Stimulated activated CD8-positive, alpha-beta memory T cell treated with anti-CD3 and anti-CD28 coated beads, Interleukin-15, amount 100 ng/mL, for 24 hours (primary cell): ENCODE results near the gene INTS1.

ENCODE experiments used
- DNase-seq: peaks from one replicate; pipeline ENCODE4 v3.0.0-alpha.2; 2020; ENCODE audit warnings: low read depth

INTS1 gene

DNA sequence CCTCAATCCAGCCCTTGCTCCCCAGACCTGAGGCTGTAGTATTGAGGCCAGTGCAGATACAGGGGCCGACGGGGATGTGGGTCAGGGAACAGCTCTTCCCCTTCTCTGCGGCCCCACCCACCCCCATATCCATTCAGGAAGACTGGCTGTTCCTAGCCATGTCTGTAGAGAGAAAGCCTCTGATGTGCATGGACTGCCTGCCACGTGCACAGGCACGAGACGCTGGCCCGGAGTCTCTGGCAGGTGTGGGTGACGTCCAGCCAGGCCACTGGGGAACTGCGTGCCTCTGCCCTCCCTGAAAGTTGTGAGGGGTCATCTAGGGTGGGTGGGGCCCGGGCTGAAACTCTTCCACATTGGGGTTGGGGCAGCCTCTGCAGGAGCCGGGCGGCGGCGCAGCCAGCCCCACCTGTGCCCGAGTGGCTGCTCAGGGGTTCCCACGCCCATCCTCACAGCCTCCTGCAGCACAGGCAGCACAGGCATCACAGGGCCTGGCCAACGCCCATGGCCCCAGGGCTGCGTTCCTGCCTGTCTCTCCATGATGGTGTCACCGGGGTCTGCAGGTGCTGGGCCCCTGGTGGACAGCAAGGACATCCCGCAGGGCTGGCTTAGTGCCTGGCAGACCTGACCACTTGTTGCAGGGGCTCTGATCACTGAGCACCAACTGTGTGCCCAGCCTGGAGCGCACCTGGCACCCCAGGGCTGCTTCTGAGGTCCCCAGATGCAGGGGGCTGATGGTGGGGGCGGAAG, 72.4 kb downstream of the INTS1 start:
- DNase-seq: no peak

GRCh38 chr7:1431226-1431625, 73.0 kb downstream of the INTS1 start:
- DNase-seq: no peak

DNA sequence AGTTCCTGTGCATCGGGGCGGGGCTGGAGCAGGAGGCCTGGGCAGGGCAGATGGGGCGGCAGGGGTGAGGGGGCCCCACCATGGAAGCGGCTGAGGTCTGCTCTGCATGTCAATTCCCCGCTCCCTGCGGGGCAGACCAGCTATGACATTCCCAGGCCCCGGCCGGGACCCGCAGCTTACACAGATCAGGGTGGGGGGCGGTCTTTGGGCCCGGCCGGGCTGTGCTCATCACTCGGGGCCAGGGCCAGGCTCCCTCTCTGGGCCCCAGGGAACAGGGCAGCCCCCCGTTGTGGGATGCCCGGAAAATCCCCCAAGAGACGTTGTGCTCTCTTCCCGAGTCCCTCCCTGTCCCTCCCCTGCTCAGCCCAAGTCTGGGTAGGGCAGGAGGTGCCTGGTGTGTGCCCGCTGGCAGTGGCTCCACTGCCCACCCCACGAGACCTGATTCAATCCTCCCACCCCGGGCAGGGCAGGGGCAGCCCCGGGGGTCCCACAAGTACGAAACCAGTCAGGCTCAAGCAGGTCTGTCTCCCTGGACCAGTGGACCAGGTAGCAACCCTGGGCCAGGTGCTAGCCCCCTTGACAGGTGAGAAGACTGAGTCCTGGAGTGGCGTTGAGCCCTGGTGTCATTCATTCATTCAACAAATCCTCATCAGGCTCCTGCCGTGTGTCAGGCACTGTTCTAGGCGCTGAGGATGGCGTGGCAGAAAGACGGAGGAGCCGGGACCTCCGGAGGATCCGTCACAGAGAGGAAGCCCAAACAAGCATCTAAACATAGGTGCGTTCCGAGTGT, 73.9 kb downstream of the INTS1 start:
- no peak for DNase-seq

- DNase-seq: no peak
These were observed 75.2 kb downstream of the INTS1 start for GRCh38 chr7:1428941-1429501.

DNA sequence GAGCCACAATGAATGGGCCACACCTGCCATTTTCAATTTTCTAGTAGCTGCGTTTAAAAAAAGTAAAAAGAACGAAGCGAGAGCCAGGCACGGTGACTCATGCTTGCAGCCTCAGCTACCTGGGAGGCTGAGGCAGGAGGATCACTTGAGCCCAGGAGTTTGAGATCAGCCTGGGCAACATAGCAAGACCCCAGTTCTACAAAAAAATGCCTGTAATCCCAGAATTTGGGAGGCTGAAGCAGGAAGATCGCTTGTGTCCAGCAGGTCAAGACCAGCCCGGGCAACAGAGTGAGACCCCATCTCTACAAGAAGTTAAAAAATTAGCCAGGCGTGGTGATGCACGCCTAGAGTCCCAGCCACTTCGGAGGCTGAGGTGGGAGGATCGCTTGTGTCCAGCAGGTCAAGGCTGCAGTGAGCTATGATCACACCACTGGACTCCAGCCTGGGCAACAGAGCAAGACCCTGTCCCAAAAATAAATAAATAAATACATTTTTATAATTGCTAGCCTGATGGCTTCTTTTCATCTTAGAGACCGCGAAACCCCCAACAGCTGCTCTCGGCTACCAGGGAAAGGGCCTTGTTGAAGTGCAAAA, 77.0 kb downstream of the INTS1 start:
- DNase-seq: no peak

DNA sequence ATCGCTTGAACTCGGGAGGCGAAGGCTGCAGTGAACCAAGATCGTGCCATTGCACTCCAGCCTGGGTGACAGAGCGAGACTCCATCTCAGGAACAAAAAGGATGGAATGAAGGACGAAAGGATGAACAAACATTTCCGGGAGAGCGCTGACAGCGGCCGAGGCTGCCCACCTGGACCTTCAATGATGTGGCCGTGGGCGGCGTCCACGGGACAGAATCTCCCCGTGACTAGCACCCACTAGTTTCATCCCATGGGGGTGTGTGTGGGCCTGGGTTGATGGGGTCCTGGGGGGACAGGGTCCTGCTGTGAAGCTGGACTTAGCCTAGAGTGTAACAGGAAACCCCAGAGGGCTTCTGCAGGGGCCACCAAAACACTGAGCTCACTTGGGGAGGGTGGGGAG, 77.7 kb downstream of the INTS1 start:
- no peak for DNase-seq

DNA sequence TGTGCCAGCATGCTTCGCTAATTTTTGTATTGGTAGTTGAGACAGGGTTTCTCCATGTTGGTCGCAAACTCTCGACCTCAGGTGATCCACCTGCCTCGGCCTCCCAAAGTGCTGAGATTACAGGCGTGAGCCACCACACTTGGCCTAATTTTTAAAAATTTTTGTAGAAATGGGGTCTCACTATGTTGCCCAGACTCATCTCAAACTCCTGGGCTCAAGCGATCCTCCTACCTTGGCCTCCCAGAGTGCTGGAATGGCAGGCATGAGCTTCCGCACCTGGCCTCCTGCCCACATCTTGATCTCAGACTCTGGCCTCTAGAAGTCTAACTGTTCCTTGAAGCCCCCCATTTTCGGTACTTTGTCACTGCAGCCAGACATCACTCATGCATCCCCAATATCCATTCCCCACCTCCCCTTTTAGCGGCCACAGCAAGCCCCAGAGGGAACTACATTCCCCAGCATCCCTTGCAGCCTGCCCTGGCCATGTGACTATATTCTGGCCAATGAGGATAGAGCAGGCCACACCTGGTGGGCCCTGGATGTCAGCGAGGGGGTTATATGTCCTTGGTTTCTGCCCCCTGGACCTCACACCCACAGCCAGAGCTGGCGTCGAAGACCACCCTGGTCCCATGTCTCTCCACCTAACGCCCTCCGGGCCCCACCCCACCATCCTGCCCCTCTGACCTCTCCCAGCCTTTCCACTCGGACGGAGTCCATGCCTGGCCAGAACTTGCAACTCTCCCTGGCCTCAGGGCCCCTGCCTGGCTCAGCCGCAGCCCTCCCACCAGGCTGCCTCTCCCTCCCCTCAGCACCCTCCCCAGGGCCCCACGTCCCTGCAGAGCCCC, 78.7 kb downstream of the INTS1 start:
- no peak for DNase-seq

DNA sequence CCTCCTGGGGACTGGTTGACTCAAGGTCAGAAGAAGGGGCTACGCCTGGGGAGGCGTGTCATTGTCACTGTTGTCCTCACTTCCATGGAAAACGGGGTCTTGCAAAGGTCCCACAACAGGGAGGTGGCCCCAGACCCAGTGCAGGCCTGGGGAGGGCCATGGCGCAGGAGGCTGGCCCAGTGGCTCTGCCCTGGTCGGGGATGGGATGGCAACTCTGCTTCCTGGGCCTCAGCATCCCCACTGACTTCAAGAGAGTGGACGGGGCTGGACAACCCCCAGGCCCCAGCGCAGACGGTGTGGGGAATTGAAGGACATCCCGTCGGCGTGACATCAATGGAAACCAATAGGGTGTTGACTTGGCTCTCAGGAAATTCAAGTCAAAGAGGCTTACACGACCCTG, 80.1 kb downstream of the INTS1 start:
- no peak for DNase-seq

- no peak for DNase-seq
These were observed 80.9 kb downstream of the INTS1 start for GRCh38 chr7:1423264-1423811.

- no peak for DNase-seq
These were observed 81.5 kb downstream of the INTS1 start for GRCh38 chr7:1422512-1423263.

GRCh38 chr7:1421946-1422345, 82.2 kb downstream of the INTS1 start:
- no peak for DNase-seq

- DNase-seq: no peak
These were observed 83.0 kb downstream of the INTS1 start for GRCh38 chr7:1421020-1421790.
